Measurements from ENCODE around the gene CLIC6.
"Not testable (repeated sequence)": the region's sequence is repeated elsewhere in the genome, so short reads cannot be mapped to it uniquely, and the experiment has no call there.

The CLIC6 gene

DNA sequence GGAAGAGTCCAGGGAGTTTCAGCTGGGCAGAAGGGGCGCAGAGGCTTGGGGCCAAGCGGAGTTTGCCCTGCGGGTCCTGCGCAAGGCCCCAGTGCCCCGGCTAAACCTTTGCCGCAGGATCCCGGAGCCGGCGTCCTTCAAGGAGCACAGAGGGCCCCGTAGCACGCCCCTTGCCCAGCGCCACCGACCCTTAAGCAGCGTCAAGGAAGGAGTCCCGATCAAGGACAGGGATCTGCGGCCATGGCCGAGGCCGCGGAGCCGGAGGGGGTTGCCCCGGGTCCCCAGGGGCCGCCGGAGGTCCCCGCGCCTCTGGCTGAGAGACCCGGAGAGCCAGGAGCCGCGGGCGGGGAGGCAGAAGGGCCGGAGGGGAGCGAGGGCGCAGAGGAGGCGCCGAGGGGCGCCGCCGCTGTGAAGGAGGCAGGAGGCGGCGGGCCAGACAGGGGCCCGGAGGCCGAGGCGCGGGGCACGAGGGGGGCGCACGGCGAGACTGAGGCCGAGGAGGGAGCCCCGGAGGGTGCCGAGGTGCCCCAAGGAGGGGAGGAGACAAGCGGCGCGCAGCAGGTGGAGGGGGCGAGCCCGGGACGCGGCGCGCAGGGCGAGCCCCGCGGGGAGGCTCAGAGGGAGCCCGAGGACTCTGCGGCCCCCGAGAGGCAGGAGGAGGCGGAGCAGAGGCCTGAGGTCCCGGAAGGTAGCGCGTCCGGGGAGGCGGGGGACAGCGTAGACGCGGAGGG, 520 bp downstream of the CLIC6 start:
- no peak for TF ChIP-seq PPARA (CRISPR knock-in tag; IDR thresholded peaks at IDR 0.05; ENCODE audit: borderline replicate concordance)
- ATAC-seq: peak; percentile 37; the same call in 2 of the 3 replicates

DNA sequence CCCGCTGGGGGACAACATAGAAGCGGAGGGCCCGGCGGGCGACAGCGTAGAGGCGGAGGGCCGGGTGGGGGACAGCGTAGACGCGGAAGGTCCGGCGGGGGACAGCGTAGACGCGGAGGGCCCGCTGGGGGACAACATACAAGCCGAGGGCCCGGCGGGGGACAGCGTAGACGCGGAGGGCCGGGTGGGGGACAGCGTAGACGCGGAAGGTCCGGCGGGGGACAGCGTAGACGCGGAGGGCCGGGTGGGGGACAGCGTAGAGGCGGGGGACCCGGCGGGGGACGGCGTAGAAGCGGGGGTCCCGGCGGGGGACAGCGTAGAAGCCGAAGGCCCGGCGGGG, 1.1 kb downstream of the CLIC6 start:
- ATAC-seq: not testable (repeated sequence)

DNA sequence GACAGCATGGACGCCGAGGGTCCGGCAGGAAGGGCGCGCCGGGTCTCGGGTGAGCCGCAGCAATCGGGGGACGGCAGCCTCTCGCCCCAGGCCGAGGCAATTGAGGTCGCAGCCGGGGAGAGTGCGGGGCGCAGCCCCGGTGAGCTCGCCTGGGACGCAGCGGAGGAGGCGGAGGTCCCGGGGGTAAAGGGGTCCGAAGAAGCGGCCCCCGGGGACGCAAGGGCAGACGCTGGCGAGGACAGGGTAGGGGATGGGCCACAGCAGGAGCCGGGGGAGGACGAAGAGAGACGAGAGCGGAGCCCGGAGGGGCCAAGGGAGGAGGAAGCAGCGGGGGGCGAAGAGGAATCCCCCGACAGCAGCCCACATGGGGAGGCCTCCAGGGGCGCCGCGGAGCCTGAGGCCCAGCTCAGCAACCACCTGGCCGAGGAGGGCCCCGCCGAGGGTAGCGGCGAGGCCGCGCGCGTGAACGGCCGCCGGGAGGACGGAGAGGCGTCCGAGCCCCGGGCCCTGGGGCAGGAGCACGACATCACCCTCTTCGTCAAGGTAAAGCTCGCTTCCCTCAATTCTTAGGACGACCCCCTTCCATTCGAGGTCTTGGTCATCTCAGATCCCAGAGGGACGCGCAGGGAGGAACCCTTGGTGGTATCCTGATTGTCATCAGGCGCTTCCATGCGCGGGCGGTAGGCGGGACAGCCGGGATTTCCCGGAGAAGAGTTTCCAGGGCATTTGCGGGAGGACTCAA, 1.6 kb downstream of the CLIC6 start:
- TF ChIP-seq TOX (CRISPR knock-in tag; IDR thresholded peaks at IDR 0.05; ENCODE audit: borderline replicate concordance): no peak
- TF ChIP-seq ZFP30 (CRISPR knock-in tag; IDR thresholded peaks at IDR 0.05): no peak
- no peak for TF ChIP-seq RARB (CRISPR knock-in tag; IDR thresholded peaks at IDR 0.05)
- no peak for TF ChIP-seq GLIS3 (CRISPR knock-in tag; IDR thresholded peaks at IDR 0.05)
- TF ChIP-seq, protein P1, sequence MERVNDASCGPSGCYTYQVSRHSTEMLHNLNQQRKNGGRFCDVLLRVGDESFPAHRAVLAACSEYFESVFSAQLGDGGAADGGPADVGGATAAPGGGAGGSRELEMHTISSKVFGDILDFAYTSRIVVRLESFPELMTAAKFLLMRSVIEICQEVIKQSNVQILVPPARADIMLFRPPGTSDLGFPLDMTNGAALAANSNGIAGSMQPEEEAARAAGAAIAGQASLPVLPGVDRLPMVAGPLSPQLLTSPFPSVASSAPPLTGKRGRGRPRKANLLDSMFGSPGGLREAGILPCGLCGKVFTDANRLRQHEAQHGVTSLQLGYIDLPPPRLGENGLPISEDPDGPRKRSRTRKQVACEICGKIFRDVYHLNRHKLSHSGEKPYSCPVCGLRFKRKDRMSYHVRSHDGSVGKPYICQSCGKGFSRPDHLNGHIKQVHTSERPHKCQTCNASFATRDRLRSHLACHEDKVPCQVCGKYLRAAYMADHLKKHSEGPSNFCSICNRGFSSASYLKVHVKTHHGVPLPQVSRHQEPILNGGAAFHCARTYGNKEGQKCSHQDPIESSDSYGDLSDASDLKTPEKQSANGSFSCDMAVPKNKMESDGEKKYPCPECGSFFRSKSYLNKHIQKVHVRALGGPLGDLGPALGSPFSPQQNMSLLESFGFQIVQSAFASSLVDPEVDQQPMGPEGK (CRISPR knock-in tag; IDR thresholded peaks at IDR 0.05; ENCODE audit: borderline replicate concordance): no peak
- TF ChIP-seq BACH2 (CRISPR knock-in tag; IDR thresholded peaks at IDR 0.05; ENCODE audit: borderline replicate concordance): no peak
- TF ChIP-seq, protein P2, sequence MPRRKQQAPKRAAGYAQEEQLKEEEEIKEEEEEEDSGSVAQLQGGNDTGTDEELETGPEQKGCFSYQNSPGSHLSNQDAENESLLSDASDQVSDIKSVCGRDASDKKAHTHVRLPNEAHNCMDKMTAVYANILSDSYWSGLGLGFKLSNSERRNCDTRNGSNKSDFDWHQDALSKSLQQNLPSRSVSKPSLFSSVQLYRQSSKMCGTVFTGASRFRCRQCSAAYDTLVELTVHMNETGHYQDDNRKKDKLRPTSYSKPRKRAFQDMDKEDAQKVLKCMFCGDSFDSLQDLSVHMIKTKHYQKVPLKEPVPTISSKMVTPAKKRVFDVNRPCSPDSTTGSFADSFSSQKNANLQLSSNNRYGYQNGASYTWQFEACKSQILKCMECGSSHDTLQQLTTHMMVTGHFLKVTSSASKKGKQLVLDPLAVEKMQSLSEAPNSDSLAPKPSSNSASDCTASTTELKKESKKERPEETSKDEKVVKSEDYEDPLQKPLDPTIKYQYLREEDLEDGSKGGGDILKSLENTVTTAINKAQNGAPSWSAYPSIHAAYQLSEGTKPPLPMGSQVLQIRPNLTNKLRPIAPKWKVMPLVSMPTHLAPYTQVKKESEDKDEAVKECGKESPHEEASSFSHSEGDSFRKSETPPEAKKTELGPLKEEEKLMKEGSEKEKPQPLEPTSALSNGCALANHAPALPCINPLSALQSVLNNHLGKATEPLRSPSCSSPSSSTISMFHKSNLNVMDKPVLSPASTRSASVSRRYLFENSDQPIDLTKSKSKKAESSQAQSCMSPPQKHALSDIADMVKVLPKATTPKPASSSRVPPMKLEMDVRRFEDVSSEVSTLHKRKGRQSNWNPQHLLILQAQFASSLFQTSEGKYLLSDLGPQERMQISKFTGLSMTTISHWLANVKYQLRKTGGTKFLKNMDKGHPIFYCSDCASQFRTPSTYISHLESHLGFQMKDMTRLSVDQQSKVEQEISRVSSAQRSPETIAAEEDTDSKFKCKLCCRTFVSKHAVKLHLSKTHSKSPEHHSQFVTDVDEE (CRISPR knock-in tag; IDR thresholded peaks at IDR 0.05): no peak
- TF ChIP-seq, protein P3, sequence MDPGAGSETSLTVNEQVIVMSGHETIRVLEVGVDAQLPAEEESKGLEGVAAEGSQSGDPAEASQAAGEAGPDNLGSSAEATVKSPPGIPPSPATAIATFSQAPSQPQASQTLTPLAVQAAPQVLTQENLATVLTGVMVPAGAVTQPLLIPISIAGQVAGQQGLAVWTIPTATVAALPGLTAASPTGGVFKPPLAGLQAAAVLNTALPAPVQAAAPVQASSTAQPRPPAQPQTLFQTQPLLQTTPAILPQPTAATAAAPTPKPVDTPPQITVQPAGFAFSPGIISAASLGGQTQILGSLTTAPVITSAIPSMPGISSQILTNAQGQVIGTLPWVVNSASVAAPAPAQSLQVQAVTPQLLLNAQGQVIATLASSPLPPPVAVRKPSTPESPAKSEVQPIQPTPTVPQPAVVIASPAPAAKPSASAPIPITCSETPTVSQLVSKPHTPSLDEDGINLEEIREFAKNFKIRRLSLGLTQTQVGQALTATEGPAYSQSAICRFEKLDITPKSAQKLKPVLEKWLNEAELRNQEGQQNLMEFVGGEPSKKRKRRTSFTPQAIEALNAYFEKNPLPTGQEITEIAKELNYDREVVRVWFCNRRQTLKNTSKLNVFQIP (CRISPR knock-in tag; IDR thresholded peaks at IDR 0.05; ENCODE audit: borderline replicate concordance, low read depth): no peak
- no peak for TF ChIP-seq ZNF565 (CRISPR knock-in tag; conservative IDR thresholded peaks at IDR 0.05; ENCODE audit: low read depth)
- no peak for TF ChIP-seq CSDC2 (CRISPR knock-in tag; IDR thresholded peaks at IDR 0.05)
- TF ChIP-seq, protein P4, sequence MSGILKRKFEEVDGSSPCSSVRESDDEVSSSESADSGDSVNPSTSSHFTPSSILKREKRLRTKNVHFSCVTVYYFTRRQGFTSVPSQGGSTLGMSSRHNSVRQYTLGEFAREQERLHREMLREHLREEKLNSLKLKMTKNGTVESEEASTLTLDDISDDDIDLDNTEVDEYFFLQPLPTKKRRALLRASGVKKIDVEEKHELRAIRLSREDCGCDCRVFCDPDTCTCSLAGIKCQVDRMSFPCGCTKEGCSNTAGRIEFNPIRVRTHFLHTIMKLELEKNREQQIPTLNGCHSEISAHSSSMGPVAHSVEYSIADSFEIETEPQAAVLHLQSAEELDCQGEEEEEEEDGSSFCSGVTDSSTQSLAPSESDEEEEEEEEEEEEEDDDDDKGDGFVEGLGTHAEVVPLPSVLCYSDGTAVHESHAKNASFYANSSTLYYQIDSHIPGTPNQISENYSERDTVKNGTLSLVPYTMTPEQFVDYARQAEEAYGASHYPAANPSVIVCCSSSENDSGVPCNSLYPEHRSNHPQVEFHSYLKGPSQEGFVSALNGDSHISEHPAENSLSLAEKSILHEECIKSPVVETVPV (CRISPR knock-in tag; IDR thresholded peaks at IDR 0.05): no peak
- no peak for TF ChIP-seq TCF4 (CRISPR knock-in tag; IDR thresholded peaks at IDR 0.05; ENCODE audit: borderline replicate concordance)
- no peak for TF ChIP-seq ESRRG (CRISPR knock-in tag; IDR thresholded peaks at IDR 0.05)
- TF ChIP-seq OSR1 (CRISPR knock-in tag; IDR thresholded peaks at IDR 0.05): no peak
- TF ChIP-seq, protein P5, sequence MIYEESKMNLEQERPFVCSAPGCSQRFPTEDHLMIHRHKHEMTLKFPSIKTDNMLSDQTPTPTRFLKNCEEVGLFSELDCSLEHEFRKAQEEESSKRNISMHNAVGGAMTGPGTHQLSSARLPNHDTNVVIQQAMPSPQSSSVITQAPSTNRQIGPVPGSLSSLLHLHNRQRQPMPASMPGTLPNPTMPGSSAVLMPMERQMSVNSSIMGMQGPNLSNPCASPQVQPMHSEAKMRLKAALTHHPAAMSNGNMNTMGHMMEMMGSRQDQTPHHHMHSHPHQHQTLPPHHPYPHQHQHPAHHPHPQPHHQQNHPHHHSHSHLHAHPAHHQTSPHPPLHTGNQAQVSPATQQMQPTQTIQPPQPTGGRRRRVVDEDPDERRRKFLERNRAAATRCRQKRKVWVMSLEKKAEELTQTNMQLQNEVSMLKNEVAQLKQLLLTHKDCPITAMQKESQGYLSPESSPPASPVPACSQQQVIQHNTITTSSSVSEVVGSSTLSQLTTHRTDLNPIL (CRISPR knock-in tag; IDR thresholded peaks at IDR 0.05; ENCODE audit: low read depth): no peak
- no peak for TF ChIP-seq ZNF8 (CRISPR knock-in tag; IDR thresholded peaks at IDR 0.05)
- peak; percentile 50 for ATAC-seq

DNA sequence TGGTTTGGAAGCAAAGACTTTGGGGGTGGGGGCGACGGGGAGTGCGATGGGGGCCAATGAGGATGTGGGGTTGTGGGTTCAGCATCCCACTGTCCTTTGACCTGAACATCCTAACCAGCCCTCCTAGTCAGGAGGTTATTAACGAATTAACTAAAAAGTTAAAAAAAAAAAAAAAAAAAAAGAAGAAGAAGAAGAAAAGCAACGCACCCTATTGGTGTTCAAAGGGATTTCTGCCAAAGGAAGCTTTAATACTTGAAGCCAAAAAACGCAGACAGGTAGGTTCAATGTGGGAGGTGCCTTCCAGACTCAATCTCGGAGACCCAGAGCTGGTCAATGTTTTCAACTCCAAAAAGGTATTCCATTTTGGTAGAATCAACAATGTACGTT, 2.2 kb downstream of the CLIC6 start:
- no peak for ATAC-seq
- no peak for TF ChIP-seq PPARA (CRISPR knock-in tag; IDR thresholded peaks at IDR 0.05; ENCODE audit: borderline replicate concordance)
- TF ChIP-seq OSR1 (CRISPR knock-in tag; IDR thresholded peaks at IDR 0.05): no peak
- TF ChIP-seq, protein P5 (CRISPR knock-in tag; IDR thresholded peaks at IDR 0.05; ENCODE audit: low read depth): no peak
- TF ChIP-seq ZFP3 (CRISPR knock-in tag; IDR thresholded peaks at IDR 0.05): no peak
- no peak for TF ChIP-seq BACH2 (CRISPR knock-in tag; IDR thresholded peaks at IDR 0.05; ENCODE audit: borderline replicate concordance)
- no peak for TF ChIP-seq GLIS3 (CRISPR knock-in tag; IDR thresholded peaks at IDR 0.05)
- no peak for TF ChIP-seq ZFP30 (CRISPR knock-in tag; IDR thresholded peaks at IDR 0.05)
- TF ChIP-seq ESRRG (CRISPR knock-in tag; IDR thresholded peaks at IDR 0.05): no peak
- no peak for TF ChIP-seq ZNF8 (CRISPR knock-in tag; IDR thresholded peaks at IDR 0.05)
- no peak for TF ChIP-seq ISL1 (CRISPR knock-in tag; IDR thresholded peaks at IDR 0.05)
- TF ChIP-seq ARNTL (CRISPR knock-in tag; IDR thresholded peaks at IDR 0.05; ENCODE audit: borderline replicate concordance, low read depth): no peak
- TF ChIP-seq, protein P3 (CRISPR knock-in tag; IDR thresholded peaks at IDR 0.05; ENCODE audit: borderline replicate concordance, low read depth): no peak
- no peak for TF ChIP-seq TOX (CRISPR knock-in tag; IDR thresholded peaks at IDR 0.05; ENCODE audit: borderline replicate concordance)
